Activated B cell treated with CpG ODN at 0.5 μM for 24 hours (primary cell): ENCODE results near the gene POLR2F. TPM values are rescaled to one million over a fixed set of nuclear protein-coding genes. Genes with fewer than 3 reads are reported as not detected.
A peak's percentile ranks its signal among the peaks of the same experiment; 100 is the strongest.

ENCODE experiments used
- ATAC-seq: fragments of 200-7000 bp; cut with Tn5 transposase; one replicate; pipeline ENCODE4 v1.10.0; 2021; ENCODE audit warnings: low read depth, mild to moderate bottlenecking, moderate library complexity
- CTCF ChIA-PET: fragments of 350-600 bp; sonication (Branson Sonifier 250); formaldehyde crosslinking; loops from one replicate; lab custom pipeline; 2021; ENCODE audit warnings: antibody characterized with exemption; lab: Charles Lee
- POLR2A ChIA-PET: fragments of 350-600 bp; sonication (Branson Sonifier 250); formaldehyde crosslinking; loops from one replicate; lab custom pipeline; 2021; ENCODE audit warnings: antibody characterized with exemption; lab: Charles Lee
- DNase-seq: peaks from one replicate; pipeline ENCODE4 v3.0.0; 2022
- H3K27ac Mint-ChIP-seq: one replicate; pipeline ENCODE4 v1.8.0; 2020; ENCODE audit warnings: mixed read lengths
- H3K27me3 Mint-ChIP-seq: one replicate; pipeline ENCODE4 v1.8.0; 2021; ENCODE audit warnings: mixed read lengths
- H3K36me3 Mint-ChIP-seq: one replicate; pipeline ENCODE4 v1.8.0; 2021; ENCODE audit warnings: low read depth, mixed read lengths
- H3K4me1 Mint-ChIP-seq: one replicate; pipeline ENCODE4 v1.8.0; 2021; ENCODE audit warnings: mixed read lengths
- H3K4me3 Mint-ChIP-seq: one replicate; pipeline ENCODE4 v1.8.0; 2020; ENCODE audit warnings: mild to moderate bottlenecking, mixed read lengths
- H3K9me3 Mint-ChIP-seq: one replicate; pipeline ENCODE4 v1.8.0; 2020; ENCODE audit warnings: mixed read lengths
- CTCF ChIP-seq: fragments of 200-600 bp; IDR thresholded peaks from one replicate; pipeline ENCODE4 v1.8.0; 2022; ENCODE audit warnings: antibody characterized with exemption, mild to moderate bottlenecking
- intact Hi-C: fragments of 100-400 bp; cut with micrococcal nuclease; formaldehyde crosslinking; loops from one replicate; pipeline ENCODE4 v1.15.1; 2024
- total RNA-seq: library from RNA; stranded (reverse); gene quantifications from 2 replicates; pipeline ENCODE4 v1.2.3, GENCODE V29; 2022

POLR2F gene
- total RNA-seq, 1 donor from 2014 or later, result 47.8 TPM

- Mint-ChIP-seq H3K9me3 (no peaks in the 10 kb centered on the region), H3K36me3 (peaks cover 35% of the 10 kb centered on the region), H3K4me1 (peaks cover 12% of the 10 kb centered on the region), H3K27me3 (no peaks in the 10 kb centered on the region), H3K27ac (peak overlapping the region; percentile 53), H3K4me3 (no peak overlapping the region)
- DNase-seq (no peak), ATAC-seq (no peak)
- TF ChIP-seq CTCF, result no peak
- intact Hi-C loops, result no loop called here
- ChIA-PET CTCF (interaction anchor here (0.6 kb wide), 1 partner anchor 29 kb away, joined by 3 read pairs; no protein-coding TSS in a partner anchor), POLR2A (interaction anchor here (0.7 kb wide), 1 partner anchor 658 kb away, joined by 5 read pairs; no protein-coding TSS in a partner anchor)
Measured at GRCh38 chr22:37918580-37919270, 34.8 kb upstream of the POLR2F start.

- H3K27me3 Mint-ChIP-seq, result no peaks in the 10 kb centered on the region
- POLR2A ChIA-PET, result interaction anchor here (0.6 kb wide), 1 partner anchor 222 kb away, joined by 17 read pairs; no protein-coding TSS in a partner anchor
- peaks cover 36% of the 10 kb centered on the region for H3K36me3 Mint-ChIP-seq
- peak; percentile 14 for ATAC-seq
- H3K27ac Mint-ChIP-seq, result peak overlapping the region; percentile 85
- peak overlapping the region; percentile 64 for H3K4me3 Mint-ChIP-seq
- intact Hi-C loops, result no loop called here
- TF ChIP-seq CTCF, result no peak
- CTCF ChIA-PET, result no interaction called here
- peaks cover 12% of the 10 kb centered on the region for H3K4me1 Mint-ChIP-seq
- no peaks in the 10 kb centered on the region for H3K9me3 Mint-ChIP-seq
- DNase-seq, result no peak
Measured at GRCh38 chr22:37920126-37920525, 33.4 kb upstream of the POLR2F start.

GRCh38 chr22:37922191-37922590 lies 31.3 kb upstream of the POLR2F start:
- TF ChIP-seq CTCF, result no peak
- DNase-seq (no peak), ATAC-seq (no peak)
- Mint-ChIP-seq H3K4me3 (no peak overlapping the region), H3K4me1 (peaks cover 12% of the 10 kb centered on the region), H3K36me3 (peaks cover 41% of the 10 kb centered on the region), H3K9me3 (no peaks in the 10 kb centered on the region), H3K27ac (no peak overlapping the region), H3K27me3 (no peaks in the 10 kb centered on the region)
- intact Hi-C loops, result no loop called here
- POLR2A ChIA-PET, result no interaction called here
- CTCF ChIA-PET, result no interaction called here

- Mint-ChIP-seq H3K4me3 (no peak overlapping the region), H3K9me3 (no peaks in the 10 kb centered on the region), H3K27ac (no peak overlapping the region), H3K27me3 (no peaks in the 10 kb centered on the region), H3K36me3 (peaks cover 47% of the 10 kb centered on the region), H3K4me1 (peaks cover 7% of the 10 kb centered on the region)
- ChIA-PET POLR2A (no interaction called here), CTCF (interaction anchor here (1.0 kb wide), 1 partner anchor 28 kb away, joined by 3 read pairs; no protein-coding TSS in a partner anchor)
- intact Hi-C loops, result no loop called here
- TF ChIP-seq CTCF, result no peak
- DNase-seq, result no peak
- no peak for ATAC-seq
Measured at GRCh38 chr22:37923927-37924326, 29.6 kb upstream of the POLR2F start.

- TF ChIP-seq CTCF, result no peak
- Mint-ChIP-seq H3K4me3 (no peak overlapping the region), H3K27me3 (no peaks in the 10 kb centered on the region), H3K27ac (no peak overlapping the region), H3K4me1 (peaks cover 7% of the 10 kb centered on the region), H3K9me3 (no peaks in the 10 kb centered on the region), H3K36me3 (peaks cover 52% of the 10 kb centered on the region)
- intact Hi-C loops, result no loop called here
- ChIA-PET POLR2A (no interaction called here), CTCF (interaction anchor here (1.0 kb wide), 1 partner anchor 28 kb away, joined by 3 read pairs; no protein-coding TSS in a partner anchor)
- ATAC-seq, result no peak
- no peak for DNase-seq
Measured at GRCh38 chr22:37924386-37925065, 29.0 kb upstream of the POLR2F start.
